ENCODE measurements around the gene RAPH1. TPM values are rescaled to one million over a fixed set of nuclear protein-coding genes. Genes with fewer than 3 reads are reported as not detected.
"Not testable (repeated sequence)": the region's sequence is repeated elsewhere in the genome, so short reads cannot be mapped to it uniquely, and the experiment has no call there.

Gene RAPH1
- polyA plus RNA-seq, 1 donor from 2014 or later = 13.9 TPM

GRCh38 chr2:203536586-203536951, 1.5 kb upstream of the RAPH1 start:
- not testable (repeated sequence) for H3K27ac ChIP-seq (ENCODE audit: low read length); H3K4me3 ChIP-seq (ENCODE audit: low read length); H3K27me3 ChIP-seq (ENCODE audit: insufficient read depth, low read depth, low read length); H3K9me3 ChIP-seq (ENCODE audit: low read length); H3K9ac ChIP-seq (ENCODE audit: low read length); H3K4me2 ChIP-seq (ENCODE audit: low read length); H2AFZ ChIP-seq (ENCODE audit: low read depth, low read length); H3K9me2 ChIP-seq (ENCODE audit: insufficient read depth, low read length); H3F3A ChIP-seq (ENCODE audit: insufficient read depth, low read length, poor library complexity, severe bottlenecking); H3K36me3 ChIP-seq (ENCODE audit: insufficient read depth, low read length); H4K20me1 ChIP-seq (ENCODE audit: insufficient read depth)
- peaks cover 20% of the 10 kb centered on the region for H3K79me2 ChIP-seq (replicated peaks; ENCODE audit: insufficient read depth, low read length)

GRCh38 chr2:203535784-203536585, 884 bp upstream of the RAPH1 start:
- peak overlapping the region; percentile 76 for H3K4me3 ChIP-seq (ENCODE audit: low read length)
- no peaks in the 10 kb centered on the region for H3K36me3 ChIP-seq (ENCODE audit: insufficient read depth, low read length)
- peaks cover 7% of the 10 kb centered on the region for H4K20me1 ChIP-seq (ENCODE audit: insufficient read depth)
- H3K9ac ChIP-seq (ENCODE audit: low read length) = peak overlapping the region; percentile 95
- H3K9me3 ChIP-seq (ENCODE audit: low read length) = no peaks in the 10 kb centered on the region
- peaks cover 4% of the 10 kb centered on the region for H3F3A ChIP-seq (ENCODE audit: insufficient read depth, low read length, poor library complexity, severe bottlenecking)
- H3K9me2 ChIP-seq (ENCODE audit: insufficient read depth, low read length) = no peaks in the 10 kb centered on the region
- H3K4me2 ChIP-seq (ENCODE audit: low read length) = peak overlapping the region; percentile 79
- peak overlapping the region; percentile 79 for H2AFZ ChIP-seq (ENCODE audit: low read depth, low read length)
- H3K27ac ChIP-seq (ENCODE audit: low read length) = peak overlapping the region; percentile 78
- TF ChIP-seq CTCF (IDR thresholded peaks at IDR 0.05; ENCODE audit: poor library complexity, severe bottlenecking) (no peak), REST (IDR thresholded peaks at IDR 0.05; ENCODE audit: borderline replicate concordance) (peak; percentile 14)
- no peaks in the 10 kb centered on the region for H3K27me3 ChIP-seq (ENCODE audit: insufficient read depth, low read depth, low read length)
- peaks cover 26% of the 10 kb centered on the region for H3K79me2 ChIP-seq (replicated peaks; ENCODE audit: insufficient read depth, low read length)

GRCh38 chr2:203534621-203535077, 452 bp downstream of the RAPH1 start:
- Histone ChIP-seq H3K79me2 (replicated peaks; ENCODE audit: insufficient read depth, low read length) (peaks cover 39% of the 10 kb centered on the region), H3K36me3 (ENCODE audit: insufficient read depth, low read length) (no peaks in the 10 kb centered on the region), H3K9me2 (ENCODE audit: insufficient read depth, low read length) (no peaks in the 10 kb centered on the region), H4K20me1 (ENCODE audit: insufficient read depth) (peaks cover 7% of the 10 kb centered on the region), H3K4me2 (ENCODE audit: low read length) (no peak overlapping the region), H3K9ac (ENCODE audit: low read length) (peak overlapping the region; percentile 95), H3F3A (ENCODE audit: insufficient read depth, low read length, poor library complexity, severe bottlenecking) (peaks cover 4% of the 10 kb centered on the region), H3K4me3 (ENCODE audit: low read length) (peak overlapping the region; percentile 96), H3K27me3 (ENCODE audit: insufficient read depth, low read depth, low read length) (no peaks in the 10 kb centered on the region), H3K27ac (ENCODE audit: low read length) (peak overlapping the region; percentile 89), H3K9me3 (ENCODE audit: low read length) (no peaks in the 10 kb centered on the region), H2AFZ (ENCODE audit: low read depth, low read length) (peak overlapping the region; percentile 48)
- TF ChIP-seq REST (IDR thresholded peaks at IDR 0.05; ENCODE audit: borderline replicate concordance) (peak; percentile 20), RAD21 (conservative IDR thresholded peaks at IDR 0.05) (peak; percentile 24), SMC3 (conservative IDR thresholded peaks at IDR 0.05; ENCODE audit: poor library complexity) (peak; percentile 34), TAF1 (IDR thresholded peaks at IDR 0.05; ENCODE audit: low read depth) (no peak)
